Liver (tissue), 9 donors: Measurements from ENCODE around the gene NIPSNAP3A. TPM values are rescaled to one million over a fixed set of nuclear protein-coding genes. Genes with fewer than 3 reads are reported as not detected.

ENCODE experiments used
- DNase-seq: peaks from one replicate; pipeline ENCODE4 v3.0.0-alpha.2; 2017; ENCODE audit warnings: low spot score
- H3K27ac ChIP-seq, 2 donors: one replicate each; pipeline ENCODE4 v1.7.0; 2013; ENCODE audit warnings: inconsistent platforms in 2 of 2, low read length in 2 of 2, control low read depth in 1 of 2, low read depth in 1 of 2, mild to moderate bottlenecking in 1 of 2
- H3K27me3 ChIP-seq, 4 donors: one replicate each; pipeline versions ENCODE4 v1.6.1 to v1.7.0; 2013; ENCODE audit warnings: low read length in 3 of 4, inconsistent platforms in 1 of 4, mild to moderate bottlenecking in 1 of 4, moderate library complexity in 1 of 4; ENCODE audit not compliant: control insufficient read depth in 4 of 4, insufficient read depth in 4 of 4
- H3K36me3 ChIP-seq, 4 donors: one replicate each; pipeline versions ENCODE4 v1.6.1 to v1.7.0; 2013; ENCODE audit warnings: low read length in 3 of 4, mild to moderate bottlenecking in 3 of 4, low read depth in 1 of 4, moderate library complexity in 1 of 4; ENCODE audit not compliant: control insufficient read depth in 4 of 4, insufficient read depth in 3 of 4
- H3K4me1 ChIP-seq, 4 donors: one replicate each; pipeline versions ENCODE4 v1.6.1 to v1.7.0; 2013; ENCODE audit warnings: low read length in 3 of 4, mild to moderate bottlenecking in 3 of 4, moderate library complexity in 1 of 4; ENCODE audit not compliant: control insufficient read depth in 4 of 4, insufficient read depth in 4 of 4
- H3K4me3 ChIP-seq, 3 donors: one replicate each; pipeline versions ENCODE4 v1.6.1 to v1.7.0; 2013; ENCODE audit warnings: low read length in 3 of 3, control low read depth in 1 of 3, low read depth in 1 of 3, mild to moderate bottlenecking in 1 of 3
- H3K9ac ChIP-seq, 2 donors: one replicate each; pipeline ENCODE4 v1.7.0; 2013; ENCODE audit warnings: low read length in 2 of 2, mild to moderate bottlenecking in 2 of 2, moderate library complexity in 2 of 2, control low read depth in 1 of 2, low read depth in 1 of 2
- H3K9me3 ChIP-seq, 4 donors: one replicate each; pipeline versions ENCODE4 v1.6.1 to v1.7.0; 2013; ENCODE audit warnings: low read length in 3 of 4; ENCODE audit not compliant: control insufficient read depth in 4 of 4
- GABPA ChIP-seq, 2 donors: IDR thresholded peaks in 1 of 2; conservative IDR thresholded peaks in 1 of 2; 2 replicates each; pipeline ENCODE4 v1.6.1; 2016; ENCODE audit warnings: antibody characterized with exemption in 2 of 2, mild to moderate bottlenecking in 1 of 2, moderate library complexity in 1 of 2
- HNF4A ChIP-seq, 2 donors: conservative IDR thresholded peaks; 2 replicates each; pipeline ENCODE4 v1.6.1; 2016; ENCODE audit warnings: antibody characterized with exemption in 2 of 2, mild to moderate bottlenecking in 2 of 2
- HNF4G ChIP-seq: IDR thresholded peaks from 2 replicates; pipeline ENCODE4 v1.6.1; 2016; ENCODE audit warnings: antibody characterized with exemption
- JUND ChIP-seq, 2 donors: IDR thresholded peaks; 2 replicates each; pipeline ENCODE4 v1.6.1; 2016; ENCODE audit warnings: antibody characterized with exemption in 2 of 2
- NR2F2 ChIP-seq: IDR thresholded peaks from 2 replicates; pipeline ENCODE4 v1.6.1; 2016; ENCODE audit warnings: antibody characterized with exemption
- RAD21 ChIP-seq, 2 donors: IDR thresholded peaks; 2 replicates each; pipeline ENCODE4 v1.6.1; 2016; ENCODE audit warnings: antibody characterized with exemption in 2 of 2, mild to moderate bottlenecking in 2 of 2
- RXRA ChIP-seq, 2 donors: IDR thresholded peaks; 2 replicates each; pipeline ENCODE4 v1.6.1; 2017 to 2018; ENCODE audit warnings: antibody characterized with exemption in 2 of 2, mild to moderate bottlenecking in 1 of 2
- SP1 ChIP-seq: IDR thresholded peaks from 2 replicates; pipeline ENCODE4 v1.6.1; 2018; ENCODE audit warnings: antibody characterized with exemption, mild to moderate bottlenecking
- TAF1 ChIP-seq: conservative IDR thresholded peaks from 2 replicates; pipeline ENCODE4 v1.6.1; 2016; ENCODE audit warnings: antibody characterized with exemption, mild to moderate bottlenecking
- YY1 ChIP-seq: IDR thresholded peaks from 2 replicates; pipeline ENCODE4 v1.6.1; 2016; ENCODE audit warnings: antibody characterized with exemption, mild to moderate bottlenecking
- WGBS: extraction: QIAGEN DNeasy Blood & Tissue Kit; methylation state at CpG from one replicate; pipeline ENCODE4 v1.1.7; 2013; 5-methylcytosine and 5-hydroxymethylcytosine counted together
- polyA plus RNA-seq, 2 donors: library from polyadenylated mRNA; stranded (reverse) in 1 of 2; unstranded in 1 of 2; fragments of 200-250 nt in 1 of 2; fragments of >200 nt in 1 of 2; fragmentation: Nextera tagmentation in 1 of 2; extraction: Ambion mirVana in 1 of 2; gene quantifications; one replicate each; pipeline versions ENCODE4 v1.2.1 to v1.2.3, GENCODE V29; 2013 to 2015
- total RNA-seq, 2 donors: library from RNA; depleted of rRNA; stranded (reverse); fragments of >200 nt; gene quantifications; one replicate each; pipeline ENCODE4 v1.2.3, GENCODE V29; 2014
- TF ChIP-seq, protein P1 (sequence below): IDR thresholded peaks from 2 replicates; pipeline ENCODE4 v1.6.1; 2016; ENCODE audit warnings: antibody characterized with exemption, mild to moderate bottlenecking
- TF ChIP-seq, protein P2 (sequence below): IDR thresholded peaks from 2 replicates; pipeline ENCODE4 v1.6.1; 2016; ENCODE audit warnings: antibody characterized with exemption
- TF ChIP-seq, protein P3 (sequence below): IDR thresholded peaks from 2 replicates; pipeline ENCODE4 v1.6.1; 2016; ENCODE audit warnings: antibody characterized with exemption
- TF ChIP-seq, protein P4 (sequence below): fragments of 150-350 bp; IDR thresholded peaks from 2 replicates; pipeline ENCODE4 v1.5.1; 2017; ENCODE audit warnings: improper control_type of control experiment, low read depth, low read length; ENCODE audit not compliant: missing input control
- TF ChIP-seq, protein P5 (sequence below): IDR thresholded peaks from 2 replicates; pipeline ENCODE4 v1.6.1; 2016; ENCODE audit warnings: antibody characterized with exemption
- donor health status: healthy.
- donor health status: healthy.
- donor health status: healthy.
- donor health status: healthy.
- donor health status: healthy.

The NIPSNAP3A gene
- total and polyA plus RNA-seq, 4 donors: 18.7 to 41.2 (median 32.1) TPM

DNA sequence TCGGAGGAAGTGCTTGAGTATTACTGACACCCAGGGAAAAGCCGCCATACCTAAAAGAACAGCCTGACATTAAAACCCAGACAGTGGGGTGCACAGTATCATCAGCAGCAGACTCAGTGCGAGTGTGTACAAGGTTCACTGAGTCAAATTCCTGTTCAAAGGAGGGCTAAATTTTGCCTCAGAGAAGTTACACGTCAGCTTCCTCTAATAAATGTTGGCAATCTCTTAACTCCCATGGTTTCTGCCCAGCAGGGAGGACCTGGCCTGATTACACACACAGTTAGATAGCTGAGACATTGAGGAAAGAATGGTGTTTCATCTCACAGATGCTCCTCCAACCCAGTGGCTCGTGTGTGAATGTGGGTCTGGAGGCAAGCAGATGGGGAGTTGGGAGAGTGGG is 54.6 kb downstream of the NIPSNAP3A start:
- no peak overlapping the region for H3K4me3 ChIP-seq
- peaks cover 16 to 96% (median 92%) of the 10 kb centered on the region in 4 donors for H3K36me3 ChIP-seq
- H3K9ac ChIP-seq: no peak overlapping the region
- no peak overlapping the region for H3K27ac ChIP-seq
- DNase-seq: no peak
- no peaks in the 10 kb centered on the region for H3K4me1 ChIP-seq
- H3K27me3 ChIP-seq: no peaks in the 10 kb centered on the region
- H3K9me3 ChIP-seq: no peaks in the 10 kb centered on the region
- WGBS: 95% methylated on average over 5 of the region's 5 CpGs
- TF ChIP-seq YY1 (no peak), HNF4A (conservative IDR thresholded peaks at IDR 0.05) (no peak)

DNA sequence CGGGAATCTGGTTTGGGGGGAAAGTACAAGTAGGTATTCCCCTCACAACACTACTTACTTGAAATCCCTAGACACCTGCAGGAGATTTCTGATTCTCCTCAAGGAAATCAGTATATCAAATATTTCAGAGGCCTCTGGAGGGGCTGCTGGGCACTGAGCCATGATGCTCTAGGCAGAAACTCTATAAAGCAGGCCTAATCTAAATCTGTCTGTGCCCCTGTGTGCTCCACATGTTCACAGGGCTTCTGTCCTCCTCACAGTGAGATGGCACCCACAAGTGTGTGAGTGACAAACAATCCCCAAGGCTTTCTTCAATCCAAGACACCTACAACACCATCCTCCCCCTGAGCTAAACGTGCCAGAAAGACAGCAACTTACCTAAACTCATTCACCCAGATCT is 55.4 kb downstream of the NIPSNAP3A start:
- no peak overlapping the region for H3K4me3 ChIP-seq
- peaks cover 16 to 93% (median 87%) of the 10 kb centered on the region in 4 donors for H3K36me3 ChIP-seq
- no peak overlapping the region for H3K27ac ChIP-seq
- WGBS: 96% methylated on average over 2 of the region's 2 CpGs
- no peak for TF ChIP-seq HNF4G
- no peak for TF ChIP-seq JUND (IDR thresholded peaks at IDR 0.05)
- no peak for TF ChIP-seq HNF4A (conservative IDR thresholded peaks at IDR 0.05)
- TF ChIP-seq NR2F2: no peak
- no peak for TF ChIP-seq TAF1
- TF ChIP-seq, protein P1, sequence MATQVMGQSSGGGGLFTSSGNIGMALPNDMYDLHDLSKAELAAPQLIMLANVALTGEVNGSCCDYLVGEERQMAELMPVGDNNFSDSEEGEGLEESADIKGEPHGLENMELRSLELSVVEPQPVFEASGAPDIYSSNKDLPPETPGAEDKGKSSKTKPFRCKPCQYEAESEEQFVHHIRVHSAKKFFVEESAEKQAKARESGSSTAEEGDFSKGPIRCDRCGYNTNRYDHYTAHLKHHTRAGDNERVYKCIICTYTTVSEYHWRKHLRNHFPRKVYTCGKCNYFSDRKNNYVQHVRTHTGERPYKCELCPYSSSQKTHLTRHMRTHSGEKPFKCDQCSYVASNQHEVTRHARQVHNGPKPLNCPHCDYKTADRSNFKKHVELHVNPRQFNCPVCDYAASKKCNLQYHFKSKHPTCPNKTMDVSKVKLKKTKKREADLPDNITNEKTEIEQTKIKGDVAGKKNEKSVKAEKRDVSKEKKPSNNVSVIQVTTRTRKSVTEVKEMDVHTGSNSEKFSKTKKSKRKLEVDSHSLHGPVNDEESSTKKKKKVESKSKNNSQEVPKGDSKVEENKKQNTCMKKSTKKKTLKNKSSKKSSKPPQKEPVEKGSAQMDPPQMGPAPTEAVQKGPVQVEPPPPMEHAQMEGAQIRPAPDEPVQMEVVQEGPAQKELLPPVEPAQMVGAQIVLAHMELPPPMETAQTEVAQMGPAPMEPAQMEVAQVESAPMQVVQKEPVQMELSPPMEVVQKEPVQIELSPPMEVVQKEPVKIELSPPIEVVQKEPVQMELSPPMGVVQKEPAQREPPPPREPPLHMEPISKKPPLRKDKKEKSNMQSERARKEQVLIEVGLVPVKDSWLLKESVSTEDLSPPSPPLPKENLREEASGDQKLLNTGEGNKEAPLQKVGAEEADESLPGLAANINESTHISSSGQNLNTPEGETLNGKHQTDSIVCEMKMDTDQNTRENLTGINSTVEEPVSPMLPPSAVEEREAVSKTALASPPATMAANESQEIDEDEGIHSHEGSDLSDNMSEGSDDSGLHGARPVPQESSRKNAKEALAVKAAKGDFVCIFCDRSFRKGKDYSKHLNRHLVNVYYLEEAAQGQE: no peak
- H3K4me1 ChIP-seq: no peaks in the 10 kb centered on the region
- H3K9me3 ChIP-seq: no peaks in the 10 kb centered on the region
- H3K27me3 ChIP-seq: no peaks in the 10 kb centered on the region
- DNase-seq: no peak
- H3K9ac ChIP-seq: no peak overlapping the region

DNA sequence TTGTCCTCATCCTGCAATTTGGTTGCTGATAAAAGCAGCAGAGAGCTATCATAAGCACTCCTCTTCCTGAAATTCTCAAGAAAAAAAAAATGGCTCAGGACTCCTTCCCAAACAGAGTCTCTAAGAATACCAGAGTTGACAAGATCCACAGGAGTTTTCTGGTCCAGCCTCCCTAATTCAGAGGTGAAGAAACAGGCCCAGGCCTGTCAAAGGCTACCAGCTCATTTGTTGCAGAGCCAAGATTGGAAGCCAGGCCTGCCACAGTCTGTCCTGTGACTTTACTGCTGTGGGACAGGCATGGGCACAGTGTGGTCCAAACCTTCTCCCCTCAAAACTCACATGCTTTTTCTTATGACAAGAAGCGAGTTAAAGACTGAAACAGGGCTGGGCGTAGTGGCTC is 58.0 kb downstream of the NIPSNAP3A start:
- H3K27ac ChIP-seq: no peak overlapping the region
- H3K4me1 ChIP-seq: peaks cover 0 to 5% (median 3%) of the 10 kb centered on the region in 4 donors
- H3K9me3 ChIP-seq: no peaks in the 10 kb centered on the region
- peaks cover 8 to 93% (median 82%) of the 10 kb centered on the region in 4 donors for H3K36me3 ChIP-seq
- no peak overlapping the region for H3K9ac ChIP-seq
- no peak overlapping the region for H3K4me3 ChIP-seq
- 98% methylated on average over 2 of the region's 2 CpGs for WGBS
- TF ChIP-seq RXRA (IDR thresholded peaks at IDR 0.05) (no peak), GABPA (IDR thresholded peaks at IDR 0.05 in 1 of 2, conservative IDR thresholded peaks at IDR 0.05 in 1 of 2) (no peak), SP1 (no peak), JUND (IDR thresholded peaks at IDR 0.05) (no peak), HNF4A (conservative IDR thresholded peaks at IDR 0.05) (no peak), RAD21 (IDR thresholded peaks at IDR 0.05) (no peak), TAF1 (no peak)
- TF ChIP-seq, protein P2, sequence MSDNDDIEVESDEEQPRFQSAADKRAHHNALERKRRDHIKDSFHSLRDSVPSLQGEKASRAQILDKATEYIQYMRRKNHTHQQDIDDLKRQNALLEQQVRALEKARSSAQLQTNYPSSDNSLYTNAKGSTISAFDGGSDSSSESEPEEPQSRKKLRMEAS: no peak
- TF ChIP-seq, protein P3, sequence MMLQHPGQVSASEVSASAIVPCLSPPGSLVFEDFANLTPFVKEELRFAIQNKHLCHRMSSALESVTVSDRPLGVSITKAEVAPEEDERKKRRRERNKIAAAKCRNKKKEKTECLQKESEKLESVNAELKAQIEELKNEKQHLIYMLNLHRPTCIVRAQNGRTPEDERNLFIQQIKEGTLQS: no peak
- TF ChIP-seq, protein P4, sequence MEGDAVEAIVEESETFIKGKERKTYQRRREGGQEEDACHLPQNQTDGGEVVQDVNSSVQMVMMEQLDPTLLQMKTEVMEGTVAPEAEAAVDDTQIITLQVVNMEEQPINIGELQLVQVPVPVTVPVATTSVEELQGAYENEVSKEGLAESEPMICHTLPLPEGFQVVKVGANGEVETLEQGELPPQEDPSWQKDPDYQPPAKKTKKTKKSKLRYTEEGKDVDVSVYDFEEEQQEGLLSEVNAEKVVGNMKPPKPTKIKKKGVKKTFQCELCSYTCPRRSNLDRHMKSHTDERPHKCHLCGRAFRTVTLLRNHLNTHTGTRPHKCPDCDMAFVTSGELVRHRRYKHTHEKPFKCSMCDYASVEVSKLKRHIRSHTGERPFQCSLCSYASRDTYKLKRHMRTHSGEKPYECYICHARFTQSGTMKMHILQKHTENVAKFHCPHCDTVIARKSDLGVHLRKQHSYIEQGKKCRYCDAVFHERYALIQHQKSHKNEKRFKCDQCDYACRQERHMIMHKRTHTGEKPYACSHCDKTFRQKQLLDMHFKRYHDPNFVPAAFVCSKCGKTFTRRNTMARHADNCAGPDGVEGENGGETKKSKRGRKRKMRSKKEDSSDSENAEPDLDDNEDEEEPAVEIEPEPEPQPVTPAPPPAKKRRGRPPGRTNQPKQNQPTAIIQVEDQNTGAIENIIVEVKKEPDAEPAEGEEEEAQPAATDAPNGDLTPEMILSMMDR: no peak
- TF ChIP-seq, protein P1: no peak
- TF ChIP-seq, protein P5, sequence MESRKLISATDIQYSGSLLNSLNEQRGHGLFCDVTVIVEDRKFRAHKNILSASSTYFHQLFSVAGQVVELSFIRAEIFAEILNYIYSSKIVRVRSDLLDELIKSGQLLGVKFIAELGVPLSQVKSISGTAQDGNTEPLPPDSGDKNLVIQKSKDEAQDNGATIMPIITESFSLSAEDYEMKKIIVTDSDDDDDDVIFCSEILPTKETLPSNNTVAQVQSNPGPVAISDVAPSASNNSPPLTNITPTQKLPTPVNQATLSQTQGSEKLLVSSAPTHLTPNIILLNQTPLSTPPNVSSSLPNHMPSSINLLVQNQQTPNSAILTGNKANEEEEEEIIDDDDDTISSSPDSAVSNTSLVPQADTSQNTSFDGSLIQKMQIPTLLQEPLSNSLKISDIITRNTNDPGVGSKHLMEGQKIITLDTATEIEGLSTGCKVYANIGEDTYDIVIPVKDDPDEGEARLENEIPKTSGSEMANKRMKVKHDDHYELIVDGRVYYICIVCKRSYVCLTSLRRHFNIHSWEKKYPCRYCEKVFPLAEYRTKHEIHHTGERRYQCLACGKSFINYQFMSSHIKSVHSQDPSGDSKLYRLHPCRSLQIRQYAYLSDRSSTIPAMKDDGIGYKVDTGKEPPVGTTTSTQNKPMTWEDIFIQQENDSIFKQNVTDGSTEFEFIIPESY: no peak
- DNase-seq: no peak
- H3K27me3 ChIP-seq: no peaks in the 10 kb centered on the region
